HG02840 (cell line): ENCODE results near the gene OR52E8.

Experiments used
- ATAC-seq: cut with Tn5 transposase; IDR thresholded peaks from one replicate; pipeline ENCODE4 v1.9.1; 2021; ENCODE audit warnings: mild to moderate bottlenecking, moderate library complexity, moderate number of reproducible peaks; ENCODE audit not compliant: unreplicated experiment, low FRiP score

OR52E8 gene

GRCh38 chr11:5808500-5809121 lies 48.9 kb downstream of the OR52E8 start, which contains the start of gene OR52N2:
Gene OR52N2 (plus strand): TSS chr11:5808924. CDS start chr11:5820336, 11,412 bp downstream.
- ATAC-seq, result peak; percentile 81

- ATAC-seq, result no peak
Measured at GRCh38 chr11:5807580-5807979, 49.9 kb downstream of the OR52E8 start.
